ENCODE measurements around the gene ACBD5. TPM values are rescaled to one million over a fixed set of nuclear protein-coding genes. Genes with fewer than 3 reads are reported as not detected.

The ACBD5 gene
- total RNA-seq, 5 donors from 2014 or later (not counting 1 experiment from before 2014, with no cell fraction given) = 20.7 to 21.2 (median 21.1) TPM

DNA sequence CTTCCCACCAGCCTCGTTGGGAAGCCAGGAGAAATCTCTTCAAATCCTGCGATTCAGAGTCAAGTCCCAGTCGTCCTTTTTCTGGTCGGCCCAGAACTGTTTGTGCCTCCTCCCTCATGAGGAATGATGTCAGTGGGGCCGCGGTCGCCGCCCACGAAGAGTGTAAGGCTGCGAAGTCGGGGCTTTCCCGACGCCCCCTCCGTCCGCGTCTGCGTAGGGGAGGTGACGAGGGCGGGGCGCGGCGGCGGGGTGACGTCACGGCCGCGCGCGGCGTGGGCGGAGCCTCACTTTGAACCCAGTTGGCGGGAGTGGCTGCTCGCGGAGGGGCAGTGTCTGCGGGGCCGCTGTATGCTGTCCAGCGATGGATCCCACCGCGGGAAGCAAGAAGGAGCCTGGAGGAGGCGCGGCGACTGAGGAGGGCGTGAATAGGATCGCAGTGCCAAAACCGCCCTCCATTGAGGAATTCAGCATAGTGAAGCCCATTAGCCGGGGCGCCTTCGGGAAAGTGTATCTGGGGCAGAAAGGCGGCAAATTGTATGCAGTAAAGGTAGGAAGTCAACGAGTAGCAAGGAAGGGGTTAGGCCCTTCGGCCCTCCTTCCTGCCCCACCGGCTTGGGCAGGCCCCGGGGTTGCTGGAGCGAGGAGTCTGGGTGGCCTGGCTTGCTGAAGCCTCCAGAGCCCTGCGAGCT lies 85.4 kb downstream of the ACBD5 start, which contains the start of gene MASTL:
TSS of gene MASTL (plus strand) at position 287 of the 689 bp plus-strand sequence. CDS start at position 362, 75 bp downstream.
- Mint-ChIP-seq H3K27me3 (no peaks in the 10 kb centered on the region), H3K4me1 (peaks cover 49 to 65% (median 52%) of the 10 kb centered on the region in 3 donors), H3K4me3 (peak within 1 kb of the TSS; percentile 96 to 100 (median 99)), H3K27ac (peak within 1 kb of the TSS; percentile 100), H3K9me3 (no peaks in the 10 kb centered on the region), H3K36me3 (peaks cover 23% of the 10 kb centered on the region)
- ChIA-PET POLR2A (interaction anchor here in 1 of 2 donors (0.6 to 0.7 kb wide), 2 partner anchors 98 to 415 kb away, joined by 3 read pairs; no protein-coding TSS in a partner anchor), CTCF (interaction anchor here in 1 of 2 donors (0.7 to 2.0 kb wide), 5 partner anchors 10 to 714 kb away, joined by 3 to 12 read pairs (median 3); no protein-coding TSS in a partner anchor)
- peak within 1 kb of the TSS; percentile 95 for H3K27ac ChIP-seq (ENCODE audit: low read length)
- peaks cover 12 to 39% of the 10 kb centered on the region in 2 experiments for H3K4me1 ChIP-seq (ENCODE audit: control insufficient read depth in 1 of 2, extremely low read depth in 1 of 2, insufficient read depth in 2 of 2, low read length in 2 of 2)
- ATAC-seq (replicated peaks in 1 of 4) (peak; percentile 82 to 90 (median 84)), DNase-seq (peak; percentile 87 to 98 (median 94))
- H3K9me3 ChIP-seq = no peaks in the 10 kb centered on the region
- H3K27me3 ChIP-seq (replicated peaks in 1 of 2; ENCODE audit: control insufficient read depth in 2 of 2, extremely low read depth in 1 of 2, insufficient read depth in 2 of 2, low read length in 1 of 2) = no peaks in the 10 kb centered on the region
- H3K4me3 ChIP-seq (ENCODE audit: control insufficient read depth in 1 of 2, extremely low read depth in 1 of 2, low read length in 1 of 2) = peak within 1 kb of the TSS; percentile 65 to 100
- peaks cover 0 to 9% of the 10 kb centered on the region in 2 donors for H3K36me3 ChIP-seq (ENCODE audit: control insufficient read depth in 2 of 2, extremely low read depth in 1 of 2, insufficient read depth in 1 of 2, low read length in 1 of 2)
- WGBS (ENCODE audit: insufficient coverage) = under 1% methylated on average over 54 of the region's 55 CpGs

DNA sequence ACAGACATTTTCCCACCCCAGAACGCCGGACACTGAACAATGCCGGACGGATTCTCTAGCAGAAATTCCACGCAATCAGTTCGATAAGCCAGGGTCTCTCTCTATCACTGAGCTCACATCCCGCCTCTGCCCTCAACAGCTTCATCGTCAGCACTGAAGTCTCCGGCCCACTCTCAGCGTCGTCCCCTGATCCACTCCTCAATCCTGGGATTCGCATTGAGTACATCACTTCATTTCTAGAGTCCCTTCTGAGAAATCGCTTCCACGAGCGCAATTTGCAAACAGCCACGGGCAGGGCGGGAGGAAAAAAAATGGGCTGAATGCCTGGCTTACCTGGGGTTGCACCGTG lies 86.8 kb downstream of the ACBD5 start:
- Histone ChIP-seq H3K27ac (ENCODE audit: low read length) (peak overlapping the region; percentile 95), H3K36me3 (ENCODE audit: control insufficient read depth in 2 of 2, extremely low read depth in 1 of 2, insufficient read depth in 1 of 2, low read length in 1 of 2) (peaks cover 0 to 10% of the 10 kb centered on the region in 2 donors), H3K4me3 (ENCODE audit: control insufficient read depth in 1 of 2, extremely low read depth in 1 of 2, low read length in 1 of 2) (peak overlapping the region; percentile 65 to 100), H3K9me3 (no peaks in the 10 kb centered on the region), H3K4me1 (ENCODE audit: control insufficient read depth in 1 of 2, extremely low read depth in 1 of 2, insufficient read depth in 2 of 2, low read length in 2 of 2) (peaks cover 12 to 41% of the 10 kb centered on the region in 2 experiments), H3K27me3 (replicated peaks in 1 of 2; ENCODE audit: control insufficient read depth in 2 of 2, extremely low read depth in 1 of 2, insufficient read depth in 2 of 2, low read length in 1 of 2) (no peaks in the 10 kb centered on the region)
- WGBS (ENCODE audit: insufficient coverage) = 0% methylated on average over 17 of the region's 18 CpGs
- DNase-seq = peak in 4 of 35 experiments; percentile 4 to 16 (median 8)
- Mint-ChIP-seq H3K27me3 (no peaks in the 10 kb centered on the region), H3K27ac (peak overlapping the region; percentile 100), H3K4me3 (peak overlapping the region; percentile 96 to 100 (median 99)), H3K4me1 (peaks cover 58 to 67% (median 58%) of the 10 kb centered on the region in 3 donors), H3K9me3 (no peaks in the 10 kb centered on the region), H3K36me3 (peaks cover 24% of the 10 kb centered on the region)
- ChIA-PET POLR2A (interaction anchor here (0.7 to 1.6 kb wide), 10 partner anchors 11 to 1239 kb away, joined by 3 to 15 read pairs (median 5); no protein-coding TSS in a partner anchor), CTCF (interaction anchor here (0.5 to 2.0 kb wide), 17 partner anchors 8 to 1474 kb away, joined by 3 to 12 read pairs (median 3); partner anchors contain the start of genes ABI1 (in 1 of the 2), ANKRD26 (in 1 of the 2) and MPP7 (in 1 of the 2))
- ATAC-seq (replicated peaks in 1 of 4) = peak; percentile 1 to 8 (median 6)

- no peak for ATAC-seq (replicated peaks in 1 of 4)
- Histone ChIP-seq H3K36me3 (ENCODE audit: control insufficient read depth in 2 of 2, extremely low read depth in 1 of 2, insufficient read depth in 1 of 2, low read length in 1 of 2) (peaks cover 1 to 15% of the 10 kb centered on the region in 2 donors), H3K4me3 (ENCODE audit: control insufficient read depth in 1 of 2, extremely low read depth in 1 of 2, low read length in 1 of 2) (peak overlapping the region; percentile 65 to 100), H3K9me3 (no peaks in the 10 kb centered on the region), H3K27me3 (replicated peaks in 1 of 2; ENCODE audit: control insufficient read depth in 2 of 2, extremely low read depth in 1 of 2, insufficient read depth in 2 of 2, low read length in 1 of 2) (no peaks in the 10 kb centered on the region), H3K4me1 (ENCODE audit: control insufficient read depth in 1 of 2, extremely low read depth in 1 of 2, insufficient read depth in 2 of 2, low read length in 2 of 2) (peaks cover 12 to 41% of the 10 kb centered on the region in 2 experiments), H3K27ac (ENCODE audit: low read length) (peak overlapping the region; percentile 95)
- Mint-ChIP-seq H3K27ac (peak overlapping the region; percentile 100), H3K9me3 (no peaks in the 10 kb centered on the region), H3K27me3 (no peaks in the 10 kb centered on the region), H3K4me3 (peak overlapping the region; percentile 96 to 100 (median 99)), H3K36me3 (peaks cover 24% of the 10 kb centered on the region), H3K4me1 (peaks cover 60 to 67% (median 61%) of the 10 kb centered on the region in 3 donors)
- WGBS (ENCODE audit: insufficient coverage) = no CpG with 5 or more reads among the region's 6 CpGs
- no peak for DNase-seq
- POLR2A ChIA-PET = interaction anchor here (0.5 to 1.6 kb wide), 4 partner anchors 17 to 52 kb away, joined by 4 to 8 read pairs (median 5); no protein-coding TSS in a partner anchor
- CTCF ChIA-PET = interaction anchor here (0.5 to 2.0 kb wide), 6 partner anchors 44 to 427 kb away, joined by 3 to 12 read pairs (median 3); partner anchors contain the start of gene ABI1 (in 1 of the 2)
Observed at GRCh38 chr10:27153329-27153728, 87.3 kb downstream of the ACBD5 start.

DNA sequence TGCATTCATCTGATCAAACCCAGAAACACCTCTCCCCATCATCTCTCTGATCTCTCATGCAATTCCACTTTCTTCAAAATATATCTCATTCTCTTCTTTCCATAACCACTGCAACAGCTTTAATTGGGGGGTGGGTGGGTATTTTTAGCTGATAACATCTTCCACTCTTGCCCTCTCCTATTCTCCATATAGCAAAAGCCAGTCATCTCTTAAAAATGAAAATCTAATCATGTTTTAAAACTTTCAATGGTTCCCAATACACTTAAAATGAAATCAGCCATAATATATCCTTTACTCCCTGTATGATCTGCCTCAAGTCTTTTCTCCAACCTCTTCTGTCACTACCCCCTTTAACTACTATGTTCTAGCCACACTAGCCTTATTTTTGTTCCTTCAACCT lies 87.9 kb downstream of the ACBD5 start:
- no peaks in the 10 kb centered on the region for H3K9me3 Mint-ChIP-seq
- DNase-seq = no peak
- no peak for ATAC-seq (replicated peaks in 1 of 4)
- H3K27ac Mint-ChIP-seq = peak overlapping the region; percentile 61 to 100
- Histone ChIP-seq H3K4me1 (ENCODE audit: control insufficient read depth in 1 of 2, extremely low read depth in 1 of 2, insufficient read depth in 2 of 2, low read length in 2 of 2) (peaks cover 12 to 43% of the 10 kb centered on the region in 2 experiments), H3K4me3 (ENCODE audit: control insufficient read depth in 1 of 2, extremely low read depth in 1 of 2, low read length in 1 of 2) (peak overlapping the region in 1 of 2 donors; percentile 65), H3K27me3 (replicated peaks in 1 of 2; ENCODE audit: control insufficient read depth in 2 of 2, extremely low read depth in 1 of 2, insufficient read depth in 2 of 2, low read length in 1 of 2) (no peaks in the 10 kb centered on the region), H3K27ac (ENCODE audit: low read length) (no peak overlapping the region), H3K36me3 (ENCODE audit: control insufficient read depth in 2 of 2, extremely low read depth in 1 of 2, insufficient read depth in 1 of 2, low read length in 1 of 2) (peaks cover 5 to 21% of the 10 kb centered on the region in 2 donors), H3K9me3 (no peaks in the 10 kb centered on the region)
- CTCF ChIA-PET = interaction anchor here (0.5 to 0.7 kb wide), 2 partner anchors 26 to 45 kb away, joined by 3 to 4 read pairs; no protein-coding TSS in a partner anchor
- POLR2A ChIA-PET = interaction anchor here (0.6 to 1.3 kb wide), 3 partner anchors 24 to 351 kb away, joined by 3 to 4 read pairs (median 3); partner anchors contain the start of gene RAB18 (in 1 of the 2)
- H3K4me1 Mint-ChIP-seq = peaks cover 56 to 63% (median 57%) of the 10 kb centered on the region in 3 donors
- no peaks in the 10 kb centered on the region for H3K27me3 Mint-ChIP-seq
- H3K4me3 Mint-ChIP-seq = peak overlapping the region; percentile 96 to 100 (median 99)
- H3K36me3 Mint-ChIP-seq = peaks cover 23% of the 10 kb centered on the region

- Histone ChIP-seq H3K27ac (ENCODE audit: low read length) (no peak overlapping the region), H3K4me3 (ENCODE audit: control insufficient read depth in 1 of 2, extremely low read depth in 1 of 2, low read length in 1 of 2) (no peak overlapping the region), H3K36me3 (ENCODE audit: control insufficient read depth in 2 of 2, extremely low read depth in 1 of 2, insufficient read depth in 1 of 2, low read length in 1 of 2) (peaks cover 11 to 46% of the 10 kb centered on the region in 2 donors), H3K4me1 (ENCODE audit: control insufficient read depth in 1 of 2, extremely low read depth in 1 of 2, insufficient read depth in 2 of 2, low read length in 2 of 2) (peaks cover 12 to 28% of the 10 kb centered on the region in 2 experiments), H3K9me3 (no peaks in the 10 kb centered on the region), H3K27me3 (replicated peaks in 1 of 2; ENCODE audit: control insufficient read depth in 2 of 2, extremely low read depth in 1 of 2, insufficient read depth in 2 of 2, low read length in 1 of 2) (no peaks in the 10 kb centered on the region)
- CTCF ChIA-PET = no interaction called here
- Mint-ChIP-seq H3K4me3 (no peak overlapping the region), H3K4me1 (peaks cover 60 to 63% (median 60%) of the 10 kb centered on the region in 3 donors), H3K27ac (peak overlapping the region in 1 of 2 donors; percentile 79), H3K36me3 (peaks cover 37% of the 10 kb centered on the region), H3K27me3 (no peaks in the 10 kb centered on the region), H3K9me3 (no peaks in the 10 kb centered on the region)
- WGBS (ENCODE audit: insufficient coverage) = no CpG with 5 or more reads among the region's 1 CpG
- POLR2A ChIA-PET = interaction anchor here in 1 of 2 donors (0.6 kb wide), 1 partner anchor 38 kb away, joined by 3 read pairs; no protein-coding TSS in a partner anchor
- no peak for DNase-seq
- ATAC-seq (replicated peaks in 1 of 4) = no peak
Observed at GRCh38 chr10:27150261-27150660, 90.3 kb downstream of the ACBD5 start.

- Mint-ChIP-seq H3K27ac (no peak overlapping the region), H3K4me1 (peaks cover 41 to 50% (median 42%) of the 10 kb centered on the region in 3 donors), H3K4me3 (no peak overlapping the region), H3K27me3 (no peaks in the 10 kb centered on the region), H3K36me3 (peaks cover 41% of the 10 kb centered on the region), H3K9me3 (no peaks in the 10 kb centered on the region)
- WGBS (ENCODE audit: insufficient coverage) = 74% methylated on average over 5 of the region's 5 CpGs
- CTCF ChIA-PET = interaction anchor here in 1 of 2 donors (1.6 kb wide), 1 partner anchor 75 kb away, joined by 4 read pairs; no protein-coding TSS in a partner anchor
- DNase-seq (no peak), ATAC-seq (replicated peaks in 1 of 4) (no peak)
- H3K9me3 ChIP-seq = no peaks in the 10 kb centered on the region
- H3K4me1 ChIP-seq (ENCODE audit: control insufficient read depth in 1 of 2, extremely low read depth in 1 of 2, insufficient read depth in 2 of 2, low read length in 2 of 2) = peaks cover 5 to 18% of the 10 kb centered on the region in 2 experiments
- H3K4me3 ChIP-seq (ENCODE audit: control insufficient read depth in 1 of 2, extremely low read depth in 1 of 2, low read length in 1 of 2) = no peak overlapping the region
- peaks cover 11 to 68% of the 10 kb centered on the region in 2 donors for H3K36me3 ChIP-seq (ENCODE audit: control insufficient read depth in 2 of 2, extremely low read depth in 1 of 2, insufficient read depth in 1 of 2, low read length in 1 of 2)
- no peaks in the 10 kb centered on the region for H3K27me3 ChIP-seq (replicated peaks in 1 of 2; ENCODE audit: control insufficient read depth in 2 of 2, extremely low read depth in 1 of 2, insufficient read depth in 2 of 2, low read length in 1 of 2)
- POLR2A ChIA-PET = interaction anchor here in 1 of 2 donors (0.7 kb wide), 1 partner anchor 74 kb away, joined by 3 read pairs; no protein-coding TSS in a partner anchor
- H3K27ac ChIP-seq (ENCODE audit: low read length) = no peak overlapping the region
Observed at GRCh38 chr10:27147701-27148100, 92.9 kb downstream of the ACBD5 start.
